SK-MEL-5 (cell line): ENCODE results near the gene LIMCH1. TPM values are rescaled to one million over a fixed set of nuclear protein-coding genes. Genes with fewer than 3 reads are reported as not detected.
"Not testable (repeated sequence)": the region's sequence is repeated elsewhere in the genome, so short reads cannot be mapped to it uniquely, and the experiment has no call there.

Experiments used
- DNase-seq: peaks from one replicate; pipeline ENCODE4 v3.0.0-alpha.2; 2016; ENCODE audit warnings: low read depth, low spot score
- in situ Hi-C: cut with HindIII; loops from 2 replicates; pipeline ENCODE4 v1.10.0; 2016; ENCODE audit warnings: low sequenced_read_pairs, high pct_unique_total_duplicates, low pct_unique_long_range_greater_than_20kb
- total RNA-seq: library from RNA; depleted of rRNA; stranded (reverse); fragments of >200 nt; shearing (Covaris generic); gene quantifications from 2 replicates; pipeline ENCODE4 v1.2.3, GENCODE V29; 2014

Gene LIMCH1
- total RNA-seq, 1 experiment from 2014 or later = 15.8 TPM

GRCh38 chr4:41644288-41644914, 106.4 kb downstream of the LIMCH1 start:
- in situ Hi-C loops = no loop called here
- peak; percentile 71 for DNase-seq

- no peak for DNase-seq
- in situ Hi-C loops = no loop called here
Measured at GRCh38 chr4:41644915-41645295, 106.9 kb downstream of the LIMCH1 start.

- in situ Hi-C loops = no loop called here
- DNase-seq = no peak
Measured at GRCh38 chr4:41645728-41646390, 107.9 kb downstream of the LIMCH1 start.

- in situ Hi-C loops = no loop called here
- no peak for DNase-seq
Measured at GRCh38 chr4:41646862-41647261, 108.9 kb downstream of the LIMCH1 start.

GRCh38 chr4:41647383-41647782, 109.4 kb downstream of the LIMCH1 start:
- no peak for DNase-seq
- in situ Hi-C loops = no loop called here

- DNase-seq, in situ Hi-C loops: not testable (repeated sequence)
Measured at GRCh38 chr4:41651150-41651549, 113.2 kb downstream of the LIMCH1 start.

GRCh38 chr4:41652971-41653370, 115.0 kb downstream of the LIMCH1 start:
- DNase-seq = no peak
- in situ Hi-C loops = no loop called here

- no peak for DNase-seq
- in situ Hi-C loops = no loop called here
Measured at GRCh38 chr4:41653523-41653922, 115.6 kb downstream of the LIMCH1 start.

GRCh38 chr4:41655177-41655576, 117.2 kb downstream of the LIMCH1 start:
- in situ Hi-C loops = no loop called here
- no peak for DNase-seq

- DNase-seq = no peak
- in situ Hi-C loops = no loop called here
Measured at GRCh38 chr4:41656106-41656505, 118.1 kb downstream of the LIMCH1 start.

- DNase-seq = no peak
- in situ Hi-C loops = no loop called here
Measured at GRCh38 chr4:41656572-41657520, 118.9 kb downstream of the LIMCH1 start.

- no peak for DNase-seq
- in situ Hi-C loops = no loop called here
Measured at GRCh38 chr4:41657561-41657960, 119.6 kb downstream of the LIMCH1 start.

GRCh38 chr4:41658163-41658562, 120.2 kb downstream of the LIMCH1 start:
- in situ Hi-C loops = no loop called here

GRCh38 chr4:41660352-41660751, 122.4 kb downstream of the LIMCH1 start:
- in situ Hi-C loops = no loop called here
- DNase-seq = no peak

More at GRCh38 chr4:41658163-41658562, 120.2 kb downstream of the LIMCH1 start:
- no peak for DNase-seq

GRCh38 chr4:41661442-41662076, 123.6 kb downstream of the LIMCH1 start:
- in situ Hi-C loops = no loop called here
- peak; percentile 62 for DNase-seq

GRCh38 chr4:41665636-41666207, 127.8 kb downstream of the LIMCH1 start:
- in situ Hi-C loops = no loop called here
- peak; percentile 59 for DNase-seq

GRCh38 chr4:41668024-41668423, 130.1 kb downstream of the LIMCH1 start:
- in situ Hi-C loops = no loop called here

GRCh38 chr4:41670530-41670929, 132.6 kb downstream of the LIMCH1 start:
- in situ Hi-C loops = no loop called here
- DNase-seq = no peak

More at GRCh38 chr4:41668024-41668423, 130.1 kb downstream of the LIMCH1 start:
- no peak for DNase-seq
